Type B pancreatic cell (in vitro differentiated cells): Measurements from ENCODE around the gene TCF20. TPM values are rescaled to one million over a fixed set of nuclear protein-coding genes. Genes with fewer than 3 reads are reported as not detected.

Source experiments
- DNase-seq: peaks from one replicate; pipeline ENCODE4 v3.0.0; 2021; ENCODE audit warnings: mixed read lengths; ENCODE audit not compliant: unreplicated experiment; ENCODE audit errors: extremely low spot score
- H3K27ac Mint-ChIP-seq: 2 replicates; pipeline ENCODE4 v1.8.0; 2021; ENCODE audit warnings: mild to moderate bottlenecking, mixed read lengths
- H3K27me3 Mint-ChIP-seq: 2 replicates; pipeline ENCODE4 v1.8.0; 2021; ENCODE audit warnings: mixed read lengths
- H3K36me3 Mint-ChIP-seq: 2 replicates; pipeline ENCODE4 v1.8.0; 2021; ENCODE audit warnings: mixed read lengths
- H3K4me1 Mint-ChIP-seq: one replicate; pipeline ENCODE4 v1.8.0; 2021; ENCODE audit warnings: mixed read lengths; ENCODE audit not compliant: unreplicated experiment
- H3K4me3 Mint-ChIP-seq: 2 replicates; pipeline ENCODE4 v1.8.0; 2021; ENCODE audit warnings: mild to moderate bottlenecking, mixed read lengths
- H3K9me3 Mint-ChIP-seq: 2 replicates; pipeline ENCODE4 v1.8.0; 2021; ENCODE audit warnings: mixed read lengths
- CTCF ChIP-seq: fragments of 200-600 bp; sonication (generic); conservative IDR thresholded peaks from 2 replicates; pipeline ENCODE4 v1.5.0; 2021; ENCODE audit warnings: antibody characterized with exemption, mild to moderate bottlenecking
- total RNA-seq: library from RNA; stranded (reverse); gene quantifications from 2 replicates; pipeline ENCODE4 v1.2.1, GENCODE V29; 2021; ENCODE audit warnings: low replicate concordance

The TCF20 gene
- total RNA-seq, 1 donor from 2014 or later = 65.1 TPM

GRCh38 chr22:42280140-42280539, 9.7 kb upstream of the TCF20 start:
- H3K27me3 Mint-ChIP-seq = peaks cover 40% of the 10 kb centered on the region
- peaks cover 4% of the 10 kb centered on the region for H3K36me3 Mint-ChIP-seq
- H3K9me3 Mint-ChIP-seq = no peaks in the 10 kb centered on the region
- H3K4me3 Mint-ChIP-seq = no peak overlapping the region
- H3K4me1 Mint-ChIP-seq = peaks cover 18% of the 10 kb centered on the region
- no peak overlapping the region for H3K27ac Mint-ChIP-seq
- TF ChIP-seq CTCF = no peak
- DNase-seq = peak; percentile 51

- DNase-seq = peak; percentile 52
- Mint-ChIP-seq H3K27ac (no peak overlapping the region), H3K27me3 (peaks cover 39% of the 10 kb centered on the region), H3K4me3 (no peak overlapping the region), H3K4me1 (peaks cover 23% of the 10 kb centered on the region), H3K36me3 (peaks cover 4% of the 10 kb centered on the region), H3K9me3 (no peaks in the 10 kb centered on the region)
- TF ChIP-seq CTCF = no peak
These were observed 9.1 kb upstream of the TCF20 start for GRCh38 chr22:42279425-42280020.

DNA sequence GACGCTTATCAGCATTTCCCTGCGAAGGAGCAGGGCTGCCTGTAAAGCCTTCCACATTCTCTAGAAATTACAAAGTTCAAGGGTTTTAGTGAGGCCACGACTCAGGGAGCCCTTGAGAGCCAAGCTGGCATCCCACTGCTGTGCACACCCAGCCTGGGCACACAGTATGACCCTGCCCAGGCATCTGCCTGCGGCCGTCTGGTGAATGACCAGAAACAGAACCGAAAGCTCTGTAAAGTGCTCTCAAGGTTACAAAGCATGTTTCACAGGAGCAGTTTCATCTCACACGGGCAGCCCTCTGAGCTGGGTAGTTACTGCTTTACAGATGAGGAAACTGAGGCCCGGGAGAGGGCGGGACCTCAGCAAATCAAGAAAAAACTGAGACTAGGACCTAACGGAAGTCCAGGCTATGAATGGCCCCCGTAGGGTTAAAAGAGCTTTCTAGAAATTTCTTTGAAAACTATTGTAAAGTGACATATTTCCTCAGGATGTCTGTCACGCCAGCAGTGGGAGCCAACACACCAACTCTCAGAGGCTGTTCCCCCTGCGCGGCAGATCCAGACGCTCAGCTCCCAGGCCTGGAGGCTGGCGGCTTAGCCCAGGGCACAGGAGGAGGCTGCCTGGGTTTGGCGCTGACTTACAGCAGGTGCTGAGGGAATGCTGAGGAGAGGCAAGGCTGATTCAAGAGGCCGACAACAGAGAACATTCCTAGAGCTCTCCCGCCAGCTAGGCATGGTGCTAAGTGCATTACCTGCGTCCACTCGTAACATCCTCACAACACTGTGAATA, 7.7 kb upstream of the TCF20 start:
- Mint-ChIP-seq H3K9me3 (no peaks in the 10 kb centered on the region), H3K4me3 (no peak overlapping the region), H3K36me3 (peaks cover 4% of the 10 kb centered on the region), H3K27ac (no peak overlapping the region), H3K4me1 (peaks cover 34% of the 10 kb centered on the region), H3K27me3 (peaks cover 31% of the 10 kb centered on the region)
- peak; percentile 64 for DNase-seq
- TF ChIP-seq CTCF = peak; percentile 40

DNA sequence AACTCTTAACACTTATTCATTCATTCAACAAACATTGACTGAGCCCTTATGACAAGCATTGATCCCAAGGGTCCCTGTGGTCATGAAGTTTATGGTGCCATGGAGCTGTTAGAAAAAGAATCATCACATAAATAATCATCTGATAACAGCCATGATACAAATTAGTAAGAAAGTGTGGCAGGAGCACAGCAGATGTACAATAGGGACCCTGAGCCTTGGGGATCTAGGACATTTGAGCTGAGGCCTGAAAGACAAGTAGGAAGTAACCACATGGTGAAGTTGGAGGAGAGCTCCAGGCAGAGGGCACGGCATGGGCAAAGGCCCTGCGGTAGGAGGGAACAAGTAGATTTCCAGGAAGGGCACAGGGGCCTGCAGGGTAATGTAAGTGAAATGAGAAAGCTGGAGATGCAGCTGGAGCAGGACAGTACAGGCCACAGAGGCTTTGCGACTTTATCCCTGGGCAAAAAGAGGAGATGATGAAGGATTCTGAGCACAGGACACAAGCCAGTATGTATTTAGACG, 6.8 kb upstream of the TCF20 start:
- H3K4me3 Mint-ChIP-seq = no peak overlapping the region
- no peak for DNase-seq
- H3K4me1 Mint-ChIP-seq = peaks cover 29% of the 10 kb centered on the region
- H3K27ac Mint-ChIP-seq = no peak overlapping the region
- no peaks in the 10 kb centered on the region for H3K9me3 Mint-ChIP-seq
- no peak for TF ChIP-seq CTCF
- H3K36me3 Mint-ChIP-seq = peaks cover 4% of the 10 kb centered on the region
- H3K27me3 Mint-ChIP-seq = peaks cover 27% of the 10 kb centered on the region

GRCh38 chr22:42275970-42276369, 5.5 kb upstream of the TCF20 start:
- H3K27me3 Mint-ChIP-seq = peaks cover 17% of the 10 kb centered on the region
- peaks cover 25% of the 10 kb centered on the region for H3K4me1 Mint-ChIP-seq
- H3K4me3 Mint-ChIP-seq = no peak overlapping the region
- no peak for TF ChIP-seq CTCF
- DNase-seq = no peak
- H3K36me3 Mint-ChIP-seq = peaks cover 4% of the 10 kb centered on the region
- H3K9me3 Mint-ChIP-seq = no peaks in the 10 kb centered on the region
- no peak overlapping the region for H3K27ac Mint-ChIP-seq
